Activated T-cell treated with anti-CD3 and anti-CD28 coated beads, Interleukin-2, amount 50 U/mL, for 72 hours (primary cell): Measurements from ENCODE around the gene EFCAB10. TPM values are rescaled to one million over a fixed set of nuclear protein-coding genes. Genes with fewer than 3 reads are reported as not detected.

Experiments
- ATAC-seq, 2 donors: fragments of 150-1000 bp; cut with Tn5 transposase; replicated peaks in 1 of 2; 2 replicates each; pipeline ENCODE4 v1.10.0; 2021; ENCODE audit warnings: moderate library complexity in 2 of 2, mild to moderate bottlenecking in 1 of 2
- DNase-seq, 2 donors: peaks; one replicate each; pipeline ENCODE4 v3.0.0; 2021 to 2022; ENCODE audit warnings: mixed read lengths in 1 of 2
- H3K27ac Mint-ChIP-seq: one replicate; pipeline ENCODE4 v1.8.0; 2022; ENCODE audit warnings: mild to moderate bottlenecking, moderate library complexity, mixed read lengths
- H3K27me3 Mint-ChIP-seq: one replicate; pipeline ENCODE4 v1.8.0; 2022; ENCODE audit warnings: low read depth, mixed read lengths
- H3K36me3 Mint-ChIP-seq, 2 donors: one replicate each; pipeline ENCODE4 v1.8.0; 2022; ENCODE audit warnings: mixed read lengths in 2 of 2, mild to moderate bottlenecking in 1 of 2; ENCODE audit not compliant: insufficient read depth in 2 of 2
- H3K4me1 Mint-ChIP-seq: one replicate; pipeline ENCODE4 v1.8.0; 2022; ENCODE audit warnings: low read depth, mixed read lengths
- H3K4me3 Mint-ChIP-seq, 2 donors: one replicate each; pipeline ENCODE4 v1.8.0; 2022; ENCODE audit warnings: mild to moderate bottlenecking in 2 of 2, mixed read lengths in 2 of 2, moderate library complexity in 2 of 2
- H3K9me3 Mint-ChIP-seq, 2 donors: one replicate each; pipeline ENCODE4 v1.8.0; 2022; ENCODE audit warnings: mixed read lengths in 2 of 2
- total RNA-seq, 2 donors: library from RNA; stranded (reverse); gene quantifications; one replicate each; pipeline ENCODE4 v1.2.3, GENCODE V29; 2022

EFCAB10 gene
- total RNA-seq, result not detected

- H3K27me3 Mint-ChIP-seq, result peaks cover 4% of the 10 kb centered on the region
- peak; percentile 82 to 91 for ATAC-seq
- H3K27ac Mint-ChIP-seq, result no peak within 1 kb of the TSS
- peak; percentile 52 to 68 for DNase-seq
- H3K4me3 Mint-ChIP-seq, result peak within 1 kb of the TSS; percentile 77 to 87
- peaks cover 4% of the 10 kb centered on the region in 2 donors for H3K36me3 Mint-ChIP-seq
- H3K9me3 Mint-ChIP-seq, result peaks cover 2 to 3% of the 10 kb centered on the region in 2 donors
- peaks cover 14% of the 10 kb centered on the region for H3K4me1 Mint-ChIP-seq
These were observed at the start of gene EFCAB10 for GRCh38 chr7:105581066-105581811. Gene EFCAB10, minus strand, starts transcription at chr7:105581493. Its CDS starts 30 bp downstream, at chr7:105581463.

GRCh38 chr7:105625986-105626385 is 44.7 kb upstream of the EFCAB10 start:
- ATAC-seq, result no peak
- Mint-ChIP-seq H3K36me3 (peaks cover 7 to 13% of the 10 kb centered on the region in 2 donors), H3K27ac (no peak overlapping the region), H3K4me1 (no peaks in the 10 kb centered on the region), H3K4me3 (no peak overlapping the region), H3K9me3 (peaks cover 4% of the 10 kb centered on the region in 2 donors), H3K27me3 (no peaks in the 10 kb centered on the region)
- no peak for DNase-seq

GRCh38 chr7:105623906-105624305 is 42.6 kb upstream of the EFCAB10 start:
- H3K27me3 Mint-ChIP-seq, result no peaks in the 10 kb centered on the region
- DNase-seq, result no peak

GRCh38 chr7:105623378-105623777 is 42.1 kb upstream of the EFCAB10 start:
- H3K4me1 Mint-ChIP-seq, result no peaks in the 10 kb centered on the region
- no peaks in the 10 kb centered on the region for H3K27me3 Mint-ChIP-seq
- H3K27ac Mint-ChIP-seq, result no peak overlapping the region
- peaks cover 4% of the 10 kb centered on the region in 2 donors for H3K9me3 Mint-ChIP-seq
- no peak overlapping the region for H3K4me3 Mint-ChIP-seq
- DNase-seq (no peak), ATAC-seq (no peak)
- H3K36me3 Mint-ChIP-seq, result peaks cover 6 to 11% of the 10 kb centered on the region in 2 donors

More at GRCh38 chr7:105623906-105624305, 42.6 kb upstream of the EFCAB10 start:
- no peak overlapping the region for H3K27ac Mint-ChIP-seq
- no peaks in the 10 kb centered on the region for H3K4me1 Mint-ChIP-seq
- peaks cover 4% of the 10 kb centered on the region in 2 donors for H3K9me3 Mint-ChIP-seq
- H3K4me3 Mint-ChIP-seq, result no peak overlapping the region
- peaks cover 6 to 11% of the 10 kb centered on the region in 2 donors for H3K36me3 Mint-ChIP-seq
- no peak for ATAC-seq

GRCh38 chr7:105622106-105622731 is 40.9 kb upstream of the EFCAB10 start:
- H3K27ac Mint-ChIP-seq, result no peak overlapping the region
- DNase-seq (no peak), ATAC-seq (no peak)
- H3K27me3 Mint-ChIP-seq, result no peaks in the 10 kb centered on the region
- no peaks in the 10 kb centered on the region for H3K4me1 Mint-ChIP-seq
- peaks cover 4% of the 10 kb centered on the region in 2 donors for H3K9me3 Mint-ChIP-seq
- peaks cover 6 to 11% of the 10 kb centered on the region in 2 donors for H3K36me3 Mint-ChIP-seq
- H3K4me3 Mint-ChIP-seq, result no peak overlapping the region

- no peak overlapping the region for H3K4me3 Mint-ChIP-seq
- H3K27ac Mint-ChIP-seq, result no peak overlapping the region
- no peaks in the 10 kb centered on the region for H3K27me3 Mint-ChIP-seq
- no peak for ATAC-seq
- peaks cover 2 to 3% of the 10 kb centered on the region in 2 donors for H3K9me3 Mint-ChIP-seq
- no peak for DNase-seq
- H3K4me1 Mint-ChIP-seq, result no peaks in the 10 kb centered on the region
- H3K36me3 Mint-ChIP-seq, result peaks cover 4 to 8% of the 10 kb centered on the region in 2 donors
These were observed 40.3 kb upstream of the EFCAB10 start for GRCh38 chr7:105621617-105622016.

GRCh38 chr7:105621176-105621575 is 39.9 kb upstream of the EFCAB10 start:
- Mint-ChIP-seq H3K36me3 (peaks cover 2 to 3% of the 10 kb centered on the region in 2 donors), H3K27ac (no peak overlapping the region), H3K27me3 (no peaks in the 10 kb centered on the region), H3K9me3 (peaks cover 0 to 2% of the 10 kb centered on the region in 2 donors), H3K4me1 (no peaks in the 10 kb centered on the region), H3K4me3 (no peak overlapping the region)
- no peak for ATAC-seq
- no peak for DNase-seq

GRCh38 chr7:105619590-105619989 is 38.3 kb upstream of the EFCAB10 start:
- DNase-seq, result no peak
- ATAC-seq, result no peak
- Mint-ChIP-seq H3K9me3 (no peaks in the 10 kb centered on the region), H3K36me3 (no peaks in the 10 kb centered on the region), H3K4me3 (no peak overlapping the region), H3K4me1 (no peaks in the 10 kb centered on the region), H3K27me3 (no peaks in the 10 kb centered on the region), H3K27ac (no peak overlapping the region)

GRCh38 chr7:105618016-105618296 is 36.7 kb upstream of the EFCAB10 start:
- Mint-ChIP-seq H3K4me3 (no peak overlapping the region), H3K27me3 (no peaks in the 10 kb centered on the region), H3K27ac (no peak overlapping the region), H3K9me3 (no peaks in the 10 kb centered on the region), H3K4me1 (no peaks in the 10 kb centered on the region), H3K36me3 (peaks cover 0 to 1% of the 10 kb centered on the region in 2 donors)
- no peak for DNase-seq
- ATAC-seq, result no peak

- H3K9me3 Mint-ChIP-seq, result no peaks in the 10 kb centered on the region
- DNase-seq, result no peak
- H3K36me3 Mint-ChIP-seq, result peaks cover 0 to 1% of the 10 kb centered on the region in 2 donors
- no peak for ATAC-seq
- H3K4me3 Mint-ChIP-seq, result no peak overlapping the region
- no peak overlapping the region for H3K27ac Mint-ChIP-seq
- H3K27me3 Mint-ChIP-seq, result no peaks in the 10 kb centered on the region
- H3K4me1 Mint-ChIP-seq, result no peaks in the 10 kb centered on the region
These were observed 36.2 kb upstream of the EFCAB10 start for GRCh38 chr7:105617280-105618015.

- H3K4me1 Mint-ChIP-seq, result no peaks in the 10 kb centered on the region
- peaks cover 0 to 1% of the 10 kb centered on the region in 2 donors for H3K36me3 Mint-ChIP-seq
- H3K4me3 Mint-ChIP-seq, result no peak overlapping the region
- H3K27ac Mint-ChIP-seq, result no peak overlapping the region
- no peaks in the 10 kb centered on the region for H3K9me3 Mint-ChIP-seq
- no peak for ATAC-seq
- DNase-seq, result no peak
- no peaks in the 10 kb centered on the region for H3K27me3 Mint-ChIP-seq
These were observed 33.1 kb upstream of the EFCAB10 start for GRCh38 chr7:105614341-105614840.

- DNase-seq, result no peak
- H3K4me1 Mint-ChIP-seq, result no peaks in the 10 kb centered on the region
- H3K36me3 Mint-ChIP-seq, result peaks cover 0 to 1% of the 10 kb centered on the region in 2 donors
- no peak overlapping the region for H3K4me3 Mint-ChIP-seq
- ATAC-seq, result no peak
- no peaks in the 10 kb centered on the region for H3K9me3 Mint-ChIP-seq
- no peak overlapping the region for H3K27ac Mint-ChIP-seq
- no peaks in the 10 kb centered on the region for H3K27me3 Mint-ChIP-seq
These were observed 32.5 kb upstream of the EFCAB10 start for GRCh38 chr7:105613611-105614330.
